Peyer's patch (tissue), 4 donors: ENCODE data around the gene MFSD2B. TPM values are rescaled to one million over a fixed set of nuclear protein-coding genes. Genes with fewer than 3 reads are reported as not detected.

ENCODE experiments used
- DNase-seq, 3 donors: peaks; one replicate each; pipeline ENCODE4 v3.0.0-alpha.2; 2017 to 2019
- H3K27ac ChIP-seq, 4 donors: fragments of 200-600 bp; sonication (generic); one replicate each; pipeline ENCODE4 v1.5.1; 2016 to 2019
- H3K27me3 ChIP-seq, 2 donors: fragments of 200-600 bp; sonication (generic); one replicate each; pipeline ENCODE4 v1.5.1; 2019
- H3K36me3 ChIP-seq, 3 donors: fragments of 200-600 bp; sonication (generic); one replicate each; pipeline ENCODE4 v1.5.1; 2016 to 2019
- H3K4me1 ChIP-seq, 4 donors: fragments of 200-600 bp; sonication (generic); one replicate each; pipeline ENCODE4 v1.5.1; 2016 to 2019
- H3K4me3 ChIP-seq, 4 donors: fragments of 200-600 bp; sonication (generic); 1 replicate in 3 of 4; 2 replicates in 1 of 4; pipeline ENCODE4 v1.5.1; 2016 to 2019; ENCODE audit warnings: mild to moderate bottlenecking in 1 of 4
- H3K9me3 ChIP-seq, 4 donors: fragments of 200-600 bp; sonication (generic); one replicate each; pipeline ENCODE4 v1.5.1; 2016 to 2019; ENCODE audit warnings: mild to moderate bottlenecking in 1 of 4
- CTCF ChIP-seq, 6 experiments: fragments of 450-650 bp in 4 of 6; fragments of 200-600 bp in 2 of 6; sonication (generic) in 1 of 6; IDR thresholded peaks; one replicate each; pipeline ENCODE4 v1.5.1; 2017 to 2019; ENCODE audit warnings: antibody characterized with exemption in 6 of 6, mild to moderate bottlenecking in 3 of 6, moderate library complexity in 1 of 6
- POLR2A ChIP-seq, 2 donors: fragments of 450-650 bp; IDR thresholded peaks; one replicate each; pipeline ENCODE4 v1.5.1; 2017; ENCODE audit warnings: antibody characterized with exemption in 2 of 2, mild to moderate bottlenecking in 2 of 2, moderate library complexity in 2 of 2
- total RNA-seq, 4 donors: library from RNA; depleted of rRNA; stranded (reverse); fragments of >200 nt; gene quantifications; one replicate each; pipeline ENCODE4 v1.1.0, GENCODE V29; 2016

MFSD2B gene
- total RNA-seq, 4 donors from 2014 or later: not detected

DNA sequence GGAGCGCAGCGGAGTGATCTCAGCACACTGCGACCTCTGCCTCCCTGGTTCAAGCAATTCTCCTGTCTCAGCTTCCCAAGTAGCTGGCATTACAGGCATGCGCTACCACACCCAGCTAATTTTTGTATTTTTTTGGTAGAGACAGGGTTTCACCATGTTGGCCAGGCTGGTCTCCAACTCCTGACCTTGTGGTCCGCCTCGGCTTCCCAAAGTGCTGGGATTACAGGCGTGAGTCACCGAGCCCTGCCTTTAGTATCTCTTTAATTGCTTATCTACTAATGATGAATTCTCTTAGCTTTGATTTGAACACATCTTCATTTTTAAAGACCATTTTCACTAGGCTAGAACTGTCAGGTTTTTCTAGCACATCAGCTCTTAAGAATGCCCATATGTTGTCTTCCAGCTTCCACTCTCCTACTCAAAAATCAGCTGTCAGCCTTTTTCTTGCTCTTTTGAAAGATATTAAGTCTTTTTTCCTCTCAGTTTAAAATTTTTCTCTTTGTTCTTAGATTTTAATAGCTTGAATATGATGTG is 16.1 kb upstream of the MFSD2B start:
- H3K27ac ChIP-seq: no peak overlapping the region
- H3K4me3 ChIP-seq: no peak overlapping the region
- no peaks in the 10 kb centered on the region for H3K9me3 ChIP-seq
- no peak for DNase-seq
- H3K36me3 ChIP-seq: no peaks in the 10 kb centered on the region
- no peaks in the 10 kb centered on the region for H3K27me3 ChIP-seq
- H3K4me1 ChIP-seq: no peaks in the 10 kb centered on the region
- TF ChIP-seq POLR2A (IDR thresholded peaks at IDR 0.05): no peak
- no peak for TF ChIP-seq CTCF (IDR thresholded peaks at IDR 0.05)

DNA sequence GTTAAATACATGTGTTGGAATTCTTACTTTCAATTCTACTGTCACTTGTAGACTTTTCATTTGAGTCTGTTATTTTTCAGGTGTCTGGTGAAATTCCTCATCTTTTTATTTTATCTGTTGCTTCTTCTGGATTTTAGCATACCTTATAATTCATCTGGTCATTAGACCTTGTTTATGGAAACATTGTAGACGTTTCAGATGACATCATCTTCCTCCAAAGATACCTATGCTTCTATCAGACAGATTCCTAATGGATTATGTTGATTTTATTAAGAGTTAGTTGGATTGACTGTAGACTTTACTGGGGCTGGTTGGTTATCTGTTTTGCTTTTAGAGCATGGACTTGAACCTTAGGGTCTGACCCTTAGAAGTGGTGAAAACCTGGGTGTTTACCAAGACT is 15.3 kb upstream of the MFSD2B start:
- H3K27me3 ChIP-seq: no peaks in the 10 kb centered on the region
- peaks cover 0 to 1% (median 0%) of the 10 kb centered on the region in 3 donors for H3K36me3 ChIP-seq
- H3K9me3 ChIP-seq: no peaks in the 10 kb centered on the region
- H3K4me3 ChIP-seq: no peak overlapping the region
- no peaks in the 10 kb centered on the region for H3K4me1 ChIP-seq
- H3K27ac ChIP-seq: no peak overlapping the region
- DNase-seq: no peak
- no peak for TF ChIP-seq CTCF (IDR thresholded peaks at IDR 0.05)
- no peak for TF ChIP-seq POLR2A (IDR thresholded peaks at IDR 0.05)

- no peak for DNase-seq
- Histone ChIP-seq H3K27ac (no peak overlapping the region), H3K9me3 (no peaks in the 10 kb centered on the region), H3K4me3 (no peak overlapping the region), H3K4me1 (peaks cover 0 to 11% (median 6%) of the 10 kb centered on the region in 4 donors), H3K27me3 (peaks cover 0 to 16% of the 10 kb centered on the region in 2 donors), H3K36me3 (no peaks in the 10 kb centered on the region)
- TF ChIP-seq CTCF (IDR thresholded peaks at IDR 0.05): no peak
- no peak for TF ChIP-seq POLR2A (IDR thresholded peaks at IDR 0.05)
Observed at GRCh38 chr2:24007693-24008092, 2.2 kb upstream of the MFSD2B start.

- no peaks in the 10 kb centered on the region for H3K36me3 ChIP-seq
- TF ChIP-seq POLR2A (IDR thresholded peaks at IDR 0.05): no peak
- TF ChIP-seq CTCF (IDR thresholded peaks at IDR 0.05): no peak
- no peak overlapping the region for H3K4me3 ChIP-seq
- no peaks in the 10 kb centered on the region for H3K9me3 ChIP-seq
- H3K4me1 ChIP-seq: peaks cover 0 to 11% (median 6%) of the 10 kb centered on the region in 4 donors
- H3K27ac ChIP-seq: no peak overlapping the region
- peaks cover 0 to 16% of the 10 kb centered on the region in 2 donors for H3K27me3 ChIP-seq
- no peak for DNase-seq
Observed at GRCh38 chr2:24008672-24009366, 1.1 kb upstream of the MFSD2B start.

- H3K4me3 ChIP-seq: peak overlapping the region in 1 of 4 donors; percentile 49
- no peak for TF ChIP-seq POLR2A (IDR thresholded peaks at IDR 0.05)
- peaks cover 0 to 11% (median 6%) of the 10 kb centered on the region in 4 donors for H3K4me1 ChIP-seq
- H3K9me3 ChIP-seq: no peaks in the 10 kb centered on the region
- H3K27me3 ChIP-seq: peaks cover 0 to 16% of the 10 kb centered on the region in 2 donors
- DNase-seq: no peak
- H3K36me3 ChIP-seq: no peaks in the 10 kb centered on the region
- no peak overlapping the region for H3K27ac ChIP-seq
Observed at GRCh38 chr2:24009367-24009679, 562 bp upstream of the MFSD2B start.

- H3K4me1 ChIP-seq: peaks cover 0 to 11% (median 6%) of the 10 kb centered on the region in 4 donors
- DNase-seq: no peak
- peak overlapping the region in 3 of 4 donors; percentile 22 to 59 (median 49) for H3K4me3 ChIP-seq
- TF ChIP-seq CTCF (IDR thresholded peaks at IDR 0.05) (no peak), POLR2A (IDR thresholded peaks at IDR 0.05) (no peak)
- no peaks in the 10 kb centered on the region for H3K36me3 ChIP-seq
- H3K27me3 ChIP-seq: peaks cover 0 to 16% of the 10 kb centered on the region in 2 donors
- H3K27ac ChIP-seq: no peak overlapping the region
- H3K9me3 ChIP-seq: no peaks in the 10 kb centered on the region
Observed at GRCh38 chr2:24010477-24011249, 778 bp downstream of the MFSD2B start.
